ENCODE results near the gene ATP2A1.

DNA sequence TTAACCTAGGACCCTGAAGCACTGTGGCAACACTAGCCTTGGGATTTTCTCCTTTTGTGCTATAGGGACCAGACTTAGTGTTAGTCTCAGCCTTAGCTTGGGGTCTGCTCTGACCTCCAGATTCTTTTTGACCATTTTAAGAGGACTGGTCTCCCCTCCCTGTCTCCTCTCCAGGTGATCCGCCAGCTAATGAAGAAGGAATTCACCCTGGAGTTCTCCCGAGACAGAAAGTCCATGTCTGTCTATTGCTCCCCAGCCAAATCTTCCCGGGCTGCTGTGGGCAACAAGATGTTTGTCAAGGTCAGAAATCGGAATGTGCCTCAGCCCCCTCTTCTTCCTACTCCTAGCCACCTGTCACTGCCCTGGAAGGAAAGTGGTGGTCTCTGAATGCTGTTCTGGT is 19.5 kb downstream of the ATP2A1 start:
- TF ChIP-seq, protein P1, sequence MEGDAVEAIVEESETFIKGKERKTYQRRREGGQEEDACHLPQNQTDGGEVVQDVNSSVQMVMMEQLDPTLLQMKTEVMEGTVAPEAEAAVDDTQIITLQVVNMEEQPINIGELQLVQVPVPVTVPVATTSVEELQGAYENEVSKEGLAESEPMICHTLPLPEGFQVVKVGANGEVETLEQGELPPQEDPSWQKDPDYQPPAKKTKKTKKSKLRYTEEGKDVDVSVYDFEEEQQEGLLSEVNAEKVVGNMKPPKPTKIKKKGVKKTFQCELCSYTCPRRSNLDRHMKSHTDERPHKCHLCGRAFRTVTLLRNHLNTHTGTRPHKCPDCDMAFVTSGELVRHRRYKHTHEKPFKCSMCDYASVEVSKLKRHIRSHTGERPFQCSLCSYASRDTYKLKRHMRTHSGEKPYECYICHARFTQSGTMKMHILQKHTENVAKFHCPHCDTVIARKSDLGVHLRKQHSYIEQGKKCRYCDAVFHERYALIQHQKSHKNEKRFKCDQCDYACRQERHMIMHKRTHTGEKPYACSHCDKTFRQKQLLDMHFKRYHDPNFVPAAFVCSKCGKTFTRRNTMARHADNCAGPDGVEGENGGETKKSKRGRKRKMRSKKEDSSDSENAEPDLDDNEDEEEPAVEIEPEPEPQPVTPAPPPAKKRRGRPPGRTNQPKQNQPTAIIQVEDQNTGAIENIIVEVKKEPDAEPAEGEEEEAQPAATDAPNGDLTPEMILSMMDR (conservative IDR thresholded peaks at IDR 0.05; ENCODE audit: low read length) = no peak
- TF ChIP-seq EZH2phosphoT487 (IDR thresholded peaks at IDR 0.05; ENCODE audit: borderline replicate concordance) = no peak

All from Loucy (cell line).